Stimulated activated memory B cell treated with anti-CD40 and anti-IgM and Interleukin-4, amounts not matched to agents 10 μg/mL and 1 μg/mL and 100 μg/mL, for 72 hours (primary cell): ENCODE measurements around the gene FOXC2.

Experiments
- ATAC-seq: fragments of 150-1000 bp; cut with Tn5 transposase; 2 replicates; pipeline ENCODE4 v1.10.0; 2021
- H3K27ac Mint-ChIP-seq: one replicate; pipeline ENCODE4 v1.8.0; 2022; ENCODE audit warnings: mild to moderate bottlenecking, mixed read lengths
- H3K27me3 Mint-ChIP-seq: one replicate; pipeline ENCODE4 v1.8.0; 2022; ENCODE audit warnings: mixed read lengths
- H3K36me3 Mint-ChIP-seq: one replicate; pipeline ENCODE4 v1.8.0; 2022; ENCODE audit warnings: mixed read lengths
- H3K4me1 Mint-ChIP-seq: one replicate; pipeline ENCODE4 v1.8.0; 2022; ENCODE audit warnings: mixed read lengths
- H3K4me3 Mint-ChIP-seq: one replicate; pipeline ENCODE4 v1.8.0; 2022; ENCODE audit warnings: mild to moderate bottlenecking, moderate library complexity, mixed read lengths
- H3K9me3 Mint-ChIP-seq: one replicate; pipeline ENCODE4 v1.8.0; 2022; ENCODE audit warnings: mixed read lengths

The FOXC2 gene

GRCh38 chr16:86597126-86597879 is 30.7 kb downstream of the FOXC2 start:
- Mint-ChIP-seq H3K9me3 (peaks cover 2% of the 10 kb centered on the region), H3K4me1 (no peaks in the 10 kb centered on the region), H3K27me3 (peaks cover 54% of the 10 kb centered on the region), H3K36me3 (no peaks in the 10 kb centered on the region), H3K4me3 (no peak overlapping the region), H3K27ac (no peak overlapping the region)
- ATAC-seq: no peak

- H3K27ac Mint-ChIP-seq: no peak overlapping the region
- no peaks in the 10 kb centered on the region for H3K4me1 Mint-ChIP-seq
- ATAC-seq: no peak
- no peak overlapping the region for H3K4me3 Mint-ChIP-seq
- H3K27me3 Mint-ChIP-seq: peaks cover 57% of the 10 kb centered on the region
- H3K36me3 Mint-ChIP-seq: no peaks in the 10 kb centered on the region
- H3K9me3 Mint-ChIP-seq: peaks cover 2% of the 10 kb centered on the region
Measured at GRCh38 chr16:86597880-86598606, 31.4 kb downstream of the FOXC2 start.

GRCh38 chr16:86598607-86599565 is 32.3 kb downstream of the FOXC2 start:
- peaks cover 57% of the 10 kb centered on the region for H3K27me3 Mint-ChIP-seq
- no peak for ATAC-seq
- H3K9me3 Mint-ChIP-seq: peaks cover 2% of the 10 kb centered on the region
- no peaks in the 10 kb centered on the region for H3K4me1 Mint-ChIP-seq
- H3K27ac Mint-ChIP-seq: no peak overlapping the region
- no peak overlapping the region for H3K4me3 Mint-ChIP-seq
- H3K36me3 Mint-ChIP-seq: no peaks in the 10 kb centered on the region

GRCh38 chr16:86601356-86601755 is 34.7 kb downstream of the FOXC2 start:
- peaks cover 2% of the 10 kb centered on the region for H3K9me3 Mint-ChIP-seq
- no peaks in the 10 kb centered on the region for H3K36me3 Mint-ChIP-seq
- no peak for ATAC-seq
- H3K27me3 Mint-ChIP-seq: peaks cover 65% of the 10 kb centered on the region
- no peak overlapping the region for H3K4me3 Mint-ChIP-seq
- no peak overlapping the region for H3K27ac Mint-ChIP-seq
- peaks cover 12% of the 10 kb centered on the region for H3K4me1 Mint-ChIP-seq

GRCh38 chr16:86602521-86602920 is 35.9 kb downstream of the FOXC2 start:
- no peak overlapping the region for H3K4me3 Mint-ChIP-seq
- H3K4me1 Mint-ChIP-seq: peaks cover 12% of the 10 kb centered on the region
- H3K9me3 Mint-ChIP-seq: peaks cover 2% of the 10 kb centered on the region
- no peak overlapping the region for H3K27ac Mint-ChIP-seq
- H3K36me3 Mint-ChIP-seq: no peaks in the 10 kb centered on the region
- H3K27me3 Mint-ChIP-seq: peaks cover 65% of the 10 kb centered on the region
- no peak for ATAC-seq

- H3K27me3 Mint-ChIP-seq: peaks cover 47% of the 10 kb centered on the region
- H3K4me1 Mint-ChIP-seq: peaks cover 12% of the 10 kb centered on the region
- H3K9me3 Mint-ChIP-seq: no peaks in the 10 kb centered on the region
- H3K4me3 Mint-ChIP-seq: peak overlapping the region; percentile 84
- H3K36me3 Mint-ChIP-seq: no peaks in the 10 kb centered on the region
- H3K27ac Mint-ChIP-seq: peak overlapping the region; percentile 80
- peak; percentile 92 for ATAC-seq
Measured at GRCh38 chr16:86604436-86605193, 38.0 kb downstream of the FOXC2 start.

GRCh38 chr16:86605950-86606349 is 39.3 kb downstream of the FOXC2 start:
- no peak for ATAC-seq
- H3K36me3 Mint-ChIP-seq: no peaks in the 10 kb centered on the region
- H3K4me1 Mint-ChIP-seq: peaks cover 12% of the 10 kb centered on the region
- peak overlapping the region; percentile 19 for H3K4me3 Mint-ChIP-seq
- no peak overlapping the region for H3K27ac Mint-ChIP-seq
- H3K9me3 Mint-ChIP-seq: no peaks in the 10 kb centered on the region
- H3K27me3 Mint-ChIP-seq: peaks cover 41% of the 10 kb centered on the region

GRCh38 chr16:86608301-86608747 is 41.7 kb downstream of the FOXC2 start:
- Mint-ChIP-seq H3K4me1 (peaks cover 12% of the 10 kb centered on the region), H3K4me3 (no peak overlapping the region), H3K9me3 (no peaks in the 10 kb centered on the region), H3K27me3 (peaks cover 30% of the 10 kb centered on the region), H3K36me3 (no peaks in the 10 kb centered on the region), H3K27ac (no peak overlapping the region)
- ATAC-seq: no peak

GRCh38 chr16:86609115-86609514 is 42.5 kb downstream of the FOXC2 start:
- Mint-ChIP-seq H3K27ac (no peak overlapping the region), H3K4me3 (no peak overlapping the region), H3K36me3 (no peaks in the 10 kb centered on the region), H3K4me1 (peaks cover 11% of the 10 kb centered on the region), H3K9me3 (no peaks in the 10 kb centered on the region), H3K27me3 (peaks cover 23% of the 10 kb centered on the region)
- no peak for ATAC-seq

- no peak overlapping the region for H3K4me3 Mint-ChIP-seq
- no peak overlapping the region for H3K27ac Mint-ChIP-seq
- no peaks in the 10 kb centered on the region for H3K9me3 Mint-ChIP-seq
- H3K4me1 Mint-ChIP-seq: peaks cover 6% of the 10 kb centered on the region
- H3K27me3 Mint-ChIP-seq: peaks cover 18% of the 10 kb centered on the region
- H3K36me3 Mint-ChIP-seq: no peaks in the 10 kb centered on the region
- ATAC-seq: no peak
Measured at GRCh38 chr16:86609661-86610060, 43.0 kb downstream of the FOXC2 start.

- peak; percentile 45 for ATAC-seq
- H3K27me3 Mint-ChIP-seq: peaks cover 17% of the 10 kb centered on the region
- no peak overlapping the region for H3K27ac Mint-ChIP-seq
- H3K36me3 Mint-ChIP-seq: no peaks in the 10 kb centered on the region
- no peaks in the 10 kb centered on the region for H3K9me3 Mint-ChIP-seq
- H3K4me1 Mint-ChIP-seq: no peaks in the 10 kb centered on the region
- no peak overlapping the region for H3K4me3 Mint-ChIP-seq
Measured at GRCh38 chr16:86610779-86611524, 44.3 kb downstream of the FOXC2 start.

GRCh38 chr16:86611525-86611855 is 44.9 kb downstream of the FOXC2 start:
- Mint-ChIP-seq H3K9me3 (no peaks in the 10 kb centered on the region), H3K27ac (no peak overlapping the region), H3K4me1 (no peaks in the 10 kb centered on the region), H3K36me3 (no peaks in the 10 kb centered on the region), H3K27me3 (peaks cover 17% of the 10 kb centered on the region), H3K4me3 (no peak overlapping the region)
- ATAC-seq: no peak

GRCh38 chr16:86611941-86612340 is 45.3 kb downstream of the FOXC2 start:
- H3K27me3 Mint-ChIP-seq: peaks cover 17% of the 10 kb centered on the region
- no peaks in the 10 kb centered on the region for H3K4me1 Mint-ChIP-seq
- no peak for ATAC-seq
- no peaks in the 10 kb centered on the region for H3K9me3 Mint-ChIP-seq
- no peaks in the 10 kb centered on the region for H3K36me3 Mint-ChIP-seq
- H3K4me3 Mint-ChIP-seq: no peak overlapping the region
- H3K27ac Mint-ChIP-seq: no peak overlapping the region

- ATAC-seq: no peak
Measured at GRCh38 chr16:86614699-86615098, 48.1 kb downstream of the FOXC2 start.

More at GRCh38 chr16:86614699-86615098, 48.1 kb downstream of the FOXC2 start:
- Mint-ChIP-seq H3K27me3 (peaks cover 17% of the 10 kb centered on the region), H3K4me1 (no peaks in the 10 kb centered on the region), H3K4me3 (no peak overlapping the region), H3K36me3 (no peaks in the 10 kb centered on the region), H3K9me3 (no peaks in the 10 kb centered on the region), H3K27ac (no peak overlapping the region)
